Mesenchymal stem cell (in vitro differentiated cells and primary cell): ENCODE results near the gene SMC6.

Experiments used
- DNase-seq: peaks from one replicate; pipeline ENCODE4 v3.0.0-alpha.2; 2013
- H2AFZ ChIP-seq: one replicate; pipeline ENCODE4 v1.6.1; 2013; ENCODE audit warnings: low read depth, mild to moderate bottlenecking, control low read depth, inconsistent platforms, low read length, moderate library complexity
- H2AK5ac ChIP-seq: 2 replicates; pipeline ENCODE4 v1.6.1; 2013; ENCODE audit warnings: low read length, moderate library complexity, mild to moderate bottlenecking, inconsistent platforms; ENCODE audit not compliant: severe bottlenecking
- H2BK120ac ChIP-seq: one replicate; pipeline ENCODE4 v1.6.1; 2013; ENCODE audit warnings: low read depth, mild to moderate bottlenecking, inconsistent platforms, low read length, moderate library complexity
- H2BK12ac ChIP-seq, 2 experiments: one replicate each; pipeline ENCODE4 v1.6.1; 2013; ENCODE audit warnings: inconsistent platforms in 2 of 2, low read length in 2 of 2, mild to moderate bottlenecking in 2 of 2, moderate library complexity in 2 of 2, control low read depth in 1 of 2
- H2BK15ac ChIP-seq: one replicate; pipeline ENCODE4 v1.6.1; 2013; ENCODE audit warnings: mild to moderate bottlenecking, low read depth, inconsistent platforms; ENCODE audit not compliant: poor library complexity, severe bottlenecking
- H2BK5ac ChIP-seq: 2 replicates; pipeline ENCODE4 v1.6.1; 2013; ENCODE audit warnings: low read depth, mild to moderate bottlenecking, low read length, control low read depth, inconsistent platforms; ENCODE audit not compliant: poor library complexity, severe bottlenecking
- H3K14ac ChIP-seq, 2 experiments: one replicate each; pipeline ENCODE4 v1.6.1; 2013; ENCODE audit warnings: inconsistent platforms in 2 of 2, low read length in 2 of 2, control low read depth in 1 of 2, mild to moderate bottlenecking in 1 of 2, moderate library complexity in 1 of 2
- H3K18ac ChIP-seq, 2 experiments: one replicate each; pipeline ENCODE4 v1.6.1; 2013; ENCODE audit warnings: inconsistent platforms in 2 of 2, low read length in 2 of 2, control low read depth in 1 of 2, low read depth in 1 of 2, mild to moderate bottlenecking in 1 of 2
- H3K23ac ChIP-seq, 2 experiments: one replicate each; pipeline ENCODE4 v1.6.1; 2013; ENCODE audit warnings: inconsistent platforms in 2 of 2, low read length in 2 of 2, mild to moderate bottlenecking in 2 of 2, moderate library complexity in 2 of 2, control low read depth in 1 of 2
- H3K27ac ChIP-seq: 2 replicates; pipeline ENCODE4 v1.5.1; 2013; ENCODE audit warnings: mild to moderate bottlenecking, moderate library complexity, low read length, control low read depth, inconsistent platforms; ENCODE audit not compliant: poor library complexity, severe bottlenecking
- H3K27me3 ChIP-seq, 2 experiments: 2 replicates each; pipeline versions ENCODE4 v1.6.1 to v1.7.0; 2013; ENCODE audit warnings: low read length in 2 of 2, mild to moderate bottlenecking in 2 of 2, moderate library complexity in 2 of 2, control low read depth in 1 of 2, inconsistent platforms in 1 of 2; ENCODE audit not compliant: control insufficient read depth in 1 of 2, insufficient read depth in 1 of 2
- H3K36me3 ChIP-seq, 2 experiments: 2 replicates each; pipeline versions ENCODE4 v1.6.1 to v1.7.0; 2013; ENCODE audit warnings: low read length in 2 of 2, control low read depth in 1 of 2, inconsistent platforms in 1 of 2, low read depth in 1 of 2, mild to moderate bottlenecking in 1 of 2; ENCODE audit not compliant: insufficient read depth in 2 of 2, control insufficient read depth in 1 of 2
- H3K4ac ChIP-seq, 2 experiments: one replicate each; pipeline ENCODE4 v1.6.1; 2013; ENCODE audit warnings: inconsistent platforms in 2 of 2, low read length in 2 of 2, mild to moderate bottlenecking in 2 of 2, moderate library complexity in 2 of 2, control low read depth in 1 of 2, low read depth in 1 of 2
- H3K4me1 ChIP-seq: 2 replicates; pipeline ENCODE4 v1.6.1; 2013; ENCODE audit warnings: low read depth, low read length, control low read depth; ENCODE audit not compliant: control insufficient read depth, insufficient read depth
- H3K4me2 ChIP-seq: 2 replicates; pipeline ENCODE4 v1.6.1; 2013; ENCODE audit warnings: low read length, mild to moderate bottlenecking, inconsistent platforms; ENCODE audit not compliant: poor library complexity, severe bottlenecking
- H3K4me3 ChIP-seq, 2 experiments: 2 replicates each; pipeline versions ENCODE4 v1.5.1 to v1.7.0; 2013; ENCODE audit warnings: low read length in 2 of 2, mild to moderate bottlenecking in 2 of 2, control low read depth in 1 of 2, low read depth in 1 of 2; ENCODE audit not compliant: insufficient read depth in 1 of 2
- H3K79me1 ChIP-seq: replicated peaks from 2 replicates; pipeline ENCODE4 v1.6.1; 2013; ENCODE audit warnings: mild to moderate bottlenecking, control low read depth, low read length, inconsistent platforms; ENCODE audit not compliant: poor library complexity, severe bottlenecking
- H3K9ac ChIP-seq: 2 replicates; pipeline ENCODE4 v1.7.0; 2013; ENCODE audit warnings: mild to moderate bottlenecking, low read length, moderate library complexity
- H3K9me3 ChIP-seq: 2 replicates; pipeline ENCODE4 v1.7.0; 2013; ENCODE audit warnings: mild to moderate bottlenecking, low read length; ENCODE audit not compliant: control insufficient read depth
- H4K8ac ChIP-seq: one replicate; pipeline ENCODE4 v1.6.1; 2013; ENCODE audit warnings: inconsistent platforms, mild to moderate bottlenecking, low read length, moderate library complexity
- H4K91ac ChIP-seq: one replicate; pipeline ENCODE4 v1.6.1; 2013; ENCODE audit warnings: mild to moderate bottlenecking, low read length, inconsistent platforms
- WGBS: methylation state at CpG from one replicate; pipeline ENCODE4 v1.1.7; 2013; ENCODE audit warnings: mixed read lengths; 5-methylcytosine and 5-hydroxymethylcytosine counted together

The SMC6 gene

GRCh38 chr2:17689010-17689409 lies 64.6 kb downstream of the SMC6 start:
- Histone ChIP-seq H3K27ac (no peak overlapping the region), H3K79me1 (peaks cover 7% of the 10 kb centered on the region), H3K9ac (no peak overlapping the region), H2BK120ac (no peak overlapping the region), H3K27me3 (no peaks in the 10 kb centered on the region), H2BK12ac (no peak overlapping the region), H3K14ac (no peak overlapping the region), H3K4me2 (no peak overlapping the region), H3K4ac (no peak overlapping the region), H3K18ac (no peak overlapping the region), H3K4me3 (no peak overlapping the region), H2BK5ac (no peak overlapping the region), H2BK15ac (no peak overlapping the region), H3K23ac (no peak overlapping the region), H3K4me1 (no peaks in the 10 kb centered on the region), H3K9me3 (no peaks in the 10 kb centered on the region), H3K36me3 (peaks cover 9 to 55% of the 10 kb centered on the region in 2 experiments), H4K91ac (no peak overlapping the region), H4K8ac (no peak overlapping the region), H2AK5ac (no peak overlapping the region), H2AFZ (no peak overlapping the region)
- DNase-seq, result no peak
- 99% methylated on average over 6 of the region's 6 CpGs for WGBS

- no peak overlapping the region for H3K14ac ChIP-seq
- H3K9ac ChIP-seq, result no peak overlapping the region
- no peak overlapping the region for H2AK5ac ChIP-seq
- no peak overlapping the region for H3K27ac ChIP-seq
- H3K4me3 ChIP-seq, result no peak overlapping the region
- no peak overlapping the region for H2BK120ac ChIP-seq
- no peak overlapping the region for H3K4ac ChIP-seq
- DNase-seq, result no peak
- no peak overlapping the region for H2BK5ac ChIP-seq
- no peaks in the 10 kb centered on the region for H3K27me3 ChIP-seq
- H3K4me1 ChIP-seq, result no peaks in the 10 kb centered on the region
- H3K36me3 ChIP-seq, result peaks cover 7 to 55% of the 10 kb centered on the region in 2 experiments
- H3K4me2 ChIP-seq, result no peak overlapping the region
- no peaks in the 10 kb centered on the region for H3K9me3 ChIP-seq
- no peak overlapping the region for H2BK15ac ChIP-seq
- no peak overlapping the region for H3K18ac ChIP-seq
- no peak overlapping the region for H4K8ac ChIP-seq
- no peak overlapping the region for H2BK12ac ChIP-seq
- WGBS, result 100% methylated on average over 1 of the region's 1 CpG
- H3K79me1 ChIP-seq, result peaks cover 6% of the 10 kb centered on the region
- no peak overlapping the region for H4K91ac ChIP-seq
- no peak overlapping the region for H3K23ac ChIP-seq
- H2AFZ ChIP-seq, result no peak overlapping the region
Measured at GRCh38 chr2:17688600-17688999, 65.0 kb downstream of the SMC6 start.

GRCh38 chr2:17683981-17684380 lies 69.6 kb downstream of the SMC6 start:
- Histone ChIP-seq H3K4ac (no peak overlapping the region), H3K79me1 (peaks cover 6% of the 10 kb centered on the region), H3K4me1 (no peaks in the 10 kb centered on the region), H3K4me3 (no peak overlapping the region), H2BK15ac (no peak overlapping the region), H2BK5ac (no peak overlapping the region), H3K18ac (no peak overlapping the region), H3K4me2 (no peak overlapping the region), H3K36me3 (peaks cover 0 to 63% of the 10 kb centered on the region in 2 experiments), H3K27ac (no peak overlapping the region), H2AFZ (no peak overlapping the region), H3K9ac (no peak overlapping the region), H2BK120ac (no peak overlapping the region), H3K23ac (no peak overlapping the region), H2BK12ac (no peak overlapping the region), H4K91ac (no peak overlapping the region), H3K9me3 (no peaks in the 10 kb centered on the region), H4K8ac (no peak overlapping the region), H3K14ac (no peak overlapping the region), H3K27me3 (no peaks in the 10 kb centered on the region), H2AK5ac (no peak overlapping the region)
- DNase-seq, result no peak
- 100% methylated on average over 2 of the region's 2 CpGs for WGBS

DNA sequence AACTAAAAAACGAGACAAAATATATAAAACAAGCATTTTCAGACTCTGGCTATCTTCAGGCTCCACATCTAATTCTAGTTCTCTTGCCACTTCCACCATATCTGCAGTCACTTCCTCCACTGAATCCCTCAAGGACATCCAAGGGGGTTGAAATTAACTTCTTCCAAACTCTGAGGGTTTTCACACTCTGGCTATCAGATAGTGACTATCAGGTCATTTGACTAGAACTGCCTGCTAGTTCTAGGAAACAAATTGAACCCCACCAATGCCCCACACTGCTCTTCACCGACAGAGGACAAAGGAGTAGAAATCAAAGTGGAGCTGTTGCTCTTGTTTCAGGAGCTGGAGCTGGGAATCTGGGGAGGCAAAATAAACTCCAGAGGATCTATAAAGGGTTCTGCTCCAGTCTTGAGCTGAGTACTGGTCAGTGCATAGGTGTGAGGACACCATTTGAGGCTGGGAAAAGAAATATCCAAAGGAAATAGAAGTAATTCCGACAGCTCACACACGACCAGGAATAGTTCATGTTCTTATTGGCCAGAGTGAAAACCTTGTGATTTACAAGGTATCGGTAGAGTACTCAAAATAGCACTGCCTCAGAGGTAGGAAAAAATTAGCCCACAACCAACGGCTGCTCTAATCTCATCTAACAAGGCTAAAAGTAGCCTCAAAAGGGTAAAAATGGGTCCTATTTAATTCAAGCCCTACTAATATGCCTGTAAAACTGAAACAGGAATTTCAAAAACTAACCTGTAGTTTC lies 71.3 kb downstream of the SMC6 start:
- Histone ChIP-seq H2BK5ac (no peak overlapping the region), H4K91ac (no peak overlapping the region), H3K14ac (no peak overlapping the region), H3K27me3 (no peaks in the 10 kb centered on the region), H3K4me2 (no peak overlapping the region), H2BK12ac (no peak overlapping the region), H3K27ac (no peak overlapping the region), H2AFZ (no peak overlapping the region), H2AK5ac (no peak overlapping the region), H3K79me1 (peaks cover 6% of the 10 kb centered on the region), H2BK120ac (no peak overlapping the region), H3K9ac (no peak overlapping the region), H3K9me3 (no peaks in the 10 kb centered on the region), H3K4ac (no peak overlapping the region), H2BK15ac (no peak overlapping the region), H3K4me1 (no peaks in the 10 kb centered on the region), H3K4me3 (no peak overlapping the region), H3K36me3 (peaks cover 0 to 71% of the 10 kb centered on the region in 2 experiments), H3K23ac (no peak overlapping the region), H3K18ac (no peak overlapping the region), H4K8ac (no peak overlapping the region)
- no peak for DNase-seq
- WGBS, result 87% methylated on average over 4 of the region's 6 CpGs
